Limb (tissue), 2 donors: ENCODE data around the gene SEMA3D.
A peak's percentile ranks its signal among the peaks of the same experiment; 100 is the strongest.

Source experiments
- DNase-seq, 2 donors: peaks; one replicate each; pipeline ENCODE4 v3.0.0-alpha.2; 2016; ENCODE audit errors: extremely low spot score in 2 of 2

The SEMA3D gene

GRCh38 chr7:85184599-85185423, 2.0 kb downstream of the SEMA3D start:
- peak; percentile 57 to 75 for DNase-seq

GRCh38 chr7:85183296-85183695, 3.6 kb downstream of the SEMA3D start:
- DNase-seq: no peak

- DNase-seq: no peak
Observed at GRCh38 chr7:85178531-85179298, 8.1 kb downstream of the SEMA3D start.

DNA sequence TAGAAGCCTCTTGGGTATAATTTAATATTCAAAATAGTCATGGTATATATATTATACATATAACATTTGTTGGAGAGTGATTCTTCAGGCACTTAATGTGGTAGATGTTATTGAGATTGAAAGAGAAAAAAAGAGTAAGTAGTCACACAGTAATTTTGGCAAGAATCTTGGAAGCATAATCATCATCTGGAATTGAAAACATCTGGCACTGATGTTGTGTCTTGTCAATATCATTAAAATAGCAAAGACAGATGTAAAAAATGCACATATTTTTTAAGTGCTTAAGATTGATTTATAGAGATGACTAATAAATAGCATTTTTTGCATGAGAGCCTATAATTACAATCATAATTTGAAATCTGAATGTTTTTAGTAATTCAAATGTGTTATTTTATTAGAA, 9.5 kb downstream of the SEMA3D start:
- DNase-seq: no peak

DNA sequence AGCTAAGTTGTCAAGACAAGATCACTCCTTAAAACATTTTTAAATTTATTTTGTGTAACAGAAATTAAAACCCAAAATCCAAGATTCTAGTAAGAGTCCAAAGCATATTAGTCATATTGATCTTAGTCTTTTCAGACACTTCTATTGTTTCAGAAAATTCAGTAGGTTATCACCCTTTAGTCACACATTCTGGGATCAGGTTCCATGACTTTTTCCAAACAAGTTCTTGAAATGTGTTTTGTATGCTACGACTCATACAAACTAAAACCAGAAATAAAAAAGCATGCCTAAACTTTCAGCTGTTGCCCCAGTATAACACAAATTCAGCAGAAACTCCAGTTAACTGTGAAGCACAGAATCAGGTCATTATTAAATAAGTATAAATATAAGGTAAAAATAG, 10.7 kb downstream of the SEMA3D start:
- no peak for DNase-seq

DNA sequence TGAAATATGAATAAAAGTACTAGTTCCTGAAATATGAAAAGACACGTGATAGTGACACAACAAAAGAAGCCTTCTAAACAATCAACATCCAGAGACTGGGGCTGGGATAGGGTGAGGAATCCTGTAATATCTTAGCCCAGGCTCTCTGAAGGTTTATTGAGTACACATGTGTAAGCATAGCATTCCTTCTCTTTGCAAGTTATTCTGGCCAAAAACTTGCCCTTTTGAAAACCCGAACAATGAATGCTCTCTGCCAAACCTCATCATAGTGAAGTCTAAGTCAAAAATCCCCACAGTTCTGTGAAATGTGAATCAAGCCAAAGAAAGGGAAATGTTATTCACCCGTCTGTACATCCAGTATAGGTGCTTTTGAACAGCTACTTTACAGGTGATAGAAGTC, 11.6 kb downstream of the SEMA3D start:
- peak in 1 of 2 donors; percentile 21 for DNase-seq

GRCh38 chr7:85172530-85172941, 14.3 kb downstream of the SEMA3D start:
- peak in 1 of 2 donors; percentile 62 for DNase-seq

DNA sequence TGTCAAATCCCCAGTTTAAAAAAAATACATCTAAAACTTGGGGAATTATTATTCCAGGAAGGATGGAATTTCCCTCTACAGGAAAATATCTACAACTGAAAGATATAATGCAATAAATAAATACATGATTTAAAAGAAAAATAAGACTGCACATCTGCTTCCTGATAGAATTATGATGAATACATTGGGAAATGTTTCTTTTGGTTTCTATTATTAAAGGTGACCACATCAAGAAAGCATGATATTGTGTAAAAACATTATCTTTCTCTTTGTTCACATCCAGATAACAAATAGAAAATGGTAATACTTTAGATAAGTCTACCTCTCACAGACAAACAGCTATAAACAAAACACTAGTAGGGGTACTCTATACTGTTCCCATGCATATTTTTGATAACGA, 19.2 kb downstream of the SEMA3D start:
- no peak for DNase-seq

DNA sequence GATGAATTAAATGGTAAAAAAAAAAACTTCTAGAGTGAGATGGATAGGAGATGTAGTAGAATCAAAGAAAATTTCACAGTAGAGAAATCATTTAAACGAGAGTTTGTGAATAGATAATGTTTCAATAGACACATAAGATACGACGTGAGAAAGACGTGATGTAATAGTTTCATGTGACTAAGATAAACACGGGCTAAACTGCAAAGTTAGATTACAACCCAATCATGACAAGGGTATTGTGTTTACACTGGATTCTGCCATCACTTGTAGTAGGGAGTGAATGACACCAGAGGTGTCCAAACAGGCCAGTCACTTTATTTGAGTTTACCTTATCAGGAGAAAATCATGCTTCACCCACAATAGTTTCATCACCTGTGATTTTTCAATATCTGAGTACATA, 21.6 kb downstream of the SEMA3D start:
- DNase-seq: no peak

- DNase-seq: no peak
Observed at GRCh38 chr7:85164376-85164775, 22.5 kb downstream of the SEMA3D start.

GRCh38 chr7:85162721-85163120, 24.1 kb downstream of the SEMA3D start:
- DNase-seq: peak in 1 of 2 donors; percentile 18

GRCh38 chr7:85160223-85160622, 26.6 kb downstream of the SEMA3D start:
- no peak for DNase-seq

DNA sequence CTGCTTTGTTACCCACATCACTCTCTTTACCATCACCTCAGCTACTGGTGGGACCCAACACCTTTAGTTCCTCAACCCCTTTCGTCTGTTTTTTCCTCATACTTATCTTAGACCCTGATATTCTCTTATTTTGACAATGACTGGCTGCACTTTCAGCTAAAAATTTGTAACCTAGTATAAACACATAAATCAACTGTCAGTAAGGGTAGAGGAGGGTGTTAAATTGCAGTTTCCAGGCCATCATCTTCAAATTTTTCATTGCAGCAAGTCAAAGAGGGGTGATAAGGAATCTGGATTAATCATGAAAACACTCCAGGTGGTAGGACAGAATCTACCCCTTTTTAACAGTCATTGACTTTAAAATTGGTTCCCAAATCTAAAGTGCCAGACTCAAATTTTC, 27.9 kb downstream of the SEMA3D start:
- no peak for DNase-seq

DNA sequence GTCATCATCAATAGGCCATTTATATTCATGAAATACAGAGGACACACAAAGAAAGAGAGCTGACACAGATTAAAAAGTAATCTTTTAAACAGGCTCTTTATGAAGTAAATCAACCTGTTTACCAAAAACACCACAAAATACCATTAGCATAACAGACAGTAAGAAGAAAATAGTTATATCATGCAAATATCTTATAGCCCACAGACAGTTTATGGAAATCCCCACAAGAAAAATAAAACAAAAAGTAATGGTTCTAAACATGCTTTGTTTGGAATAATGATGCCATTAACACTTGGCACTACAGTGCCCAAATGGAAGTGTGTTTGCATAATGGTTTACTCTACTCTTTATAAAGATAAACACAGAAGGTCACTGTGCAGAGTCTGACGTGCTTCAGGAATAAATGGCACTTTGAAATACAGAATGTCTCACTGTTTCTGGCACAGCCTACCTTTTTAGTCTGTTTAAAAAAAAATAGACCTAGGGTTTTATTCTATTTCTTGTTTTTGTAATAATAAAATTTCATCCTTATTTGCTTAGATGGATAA, 30.1 kb downstream of the SEMA3D start:
- DNase-seq: no peak

DNA sequence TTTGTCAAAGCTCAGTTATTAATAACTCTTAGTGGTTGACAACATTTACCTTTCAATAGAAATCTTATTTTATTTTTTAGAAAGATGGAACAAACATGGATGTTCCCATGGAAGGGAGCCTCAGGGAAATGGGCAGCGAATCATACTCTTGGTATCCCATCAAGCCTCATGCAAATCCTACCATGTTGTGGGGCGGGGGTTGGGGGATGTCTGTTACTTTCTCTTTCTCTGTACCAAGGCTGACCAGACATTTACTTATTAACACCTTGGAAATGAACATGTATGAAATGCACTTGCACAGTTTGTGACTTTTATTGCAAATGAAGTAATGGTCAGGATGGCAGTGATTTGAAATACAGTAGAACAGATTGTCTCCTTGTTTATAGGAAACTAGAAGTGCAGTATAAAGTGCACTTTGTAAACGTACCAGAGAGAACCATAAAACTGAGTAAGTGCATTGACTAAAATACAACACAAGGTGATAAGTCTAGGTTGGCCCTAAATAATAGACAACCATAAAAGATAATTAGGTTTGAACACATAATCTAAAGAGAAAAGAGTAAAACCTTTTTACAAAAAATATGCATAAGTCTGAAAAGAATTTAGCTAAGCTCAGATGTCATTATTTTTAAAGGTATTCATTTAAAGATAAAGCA, 32.4 kb downstream of the SEMA3D start:
- no peak for DNase-seq

DNA sequence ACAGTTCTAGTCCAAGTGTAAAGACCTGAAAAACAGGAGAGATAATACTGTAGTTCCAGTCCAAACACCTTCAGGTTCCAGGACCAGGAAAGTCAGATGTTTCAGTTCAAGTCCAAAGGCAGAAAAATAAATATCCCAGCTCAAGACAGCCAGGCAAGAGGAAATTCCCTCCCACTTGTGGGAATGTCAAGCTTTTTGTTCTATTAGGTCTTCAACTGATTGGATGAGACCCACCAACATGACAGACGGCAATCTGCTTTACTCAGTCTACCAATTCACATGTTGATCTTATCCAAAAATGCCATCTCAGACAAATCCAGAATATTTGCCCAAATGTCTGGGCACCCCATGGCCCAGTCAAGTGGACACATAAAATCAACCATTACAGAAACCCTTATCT, 33.1 kb downstream of the SEMA3D start:
- DNase-seq: no peak

- DNase-seq: no peak
Observed at GRCh38 chr7:85150624-85151023, 36.2 kb downstream of the SEMA3D start.

DNA sequence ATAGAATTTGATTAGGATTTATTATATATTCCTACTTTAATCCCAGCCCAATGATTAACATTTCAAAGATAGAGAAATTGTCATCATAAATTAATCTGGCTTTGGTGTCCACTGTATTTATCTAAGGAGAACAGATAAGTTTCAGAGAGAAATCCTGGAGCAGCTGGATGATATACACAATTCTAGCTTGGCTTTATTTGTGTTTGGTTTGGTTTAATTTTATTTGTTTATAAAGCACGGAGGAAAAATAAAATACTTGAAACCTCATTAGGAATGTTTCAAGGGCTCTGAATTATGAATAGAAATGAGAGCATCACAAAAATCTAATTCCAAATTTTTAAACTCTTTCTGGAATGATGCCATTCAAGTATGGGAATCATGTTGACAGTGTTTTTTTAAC, 42.1 kb downstream of the SEMA3D start:
- no peak for DNase-seq

GRCh38 chr7:85135977-85136376, 50.9 kb downstream of the SEMA3D start:
- DNase-seq: no peak

- no peak for DNase-seq
Observed at GRCh38 chr7:85133560-85133959, 53.3 kb downstream of the SEMA3D start.

DNA sequence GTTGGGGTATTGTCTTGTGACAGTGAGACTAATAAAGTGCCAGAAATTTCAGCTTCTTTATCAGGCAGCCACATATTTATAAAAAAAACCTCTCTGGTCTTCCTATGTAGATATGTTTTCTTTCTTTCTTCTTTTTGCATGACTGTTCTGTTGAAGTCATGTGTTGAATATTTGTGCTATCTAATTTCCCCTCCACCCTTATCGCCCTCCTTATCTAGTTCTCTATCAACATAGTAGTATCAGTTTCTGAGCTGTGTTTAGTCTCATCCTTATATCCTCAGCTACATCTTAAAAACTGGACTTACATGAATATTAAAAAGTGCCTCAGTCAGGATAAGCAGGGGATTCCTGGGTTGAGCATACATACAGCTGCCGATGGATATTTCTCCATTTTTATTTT, 53.9 kb downstream of the SEMA3D start:
- DNase-seq: no peak

DNA sequence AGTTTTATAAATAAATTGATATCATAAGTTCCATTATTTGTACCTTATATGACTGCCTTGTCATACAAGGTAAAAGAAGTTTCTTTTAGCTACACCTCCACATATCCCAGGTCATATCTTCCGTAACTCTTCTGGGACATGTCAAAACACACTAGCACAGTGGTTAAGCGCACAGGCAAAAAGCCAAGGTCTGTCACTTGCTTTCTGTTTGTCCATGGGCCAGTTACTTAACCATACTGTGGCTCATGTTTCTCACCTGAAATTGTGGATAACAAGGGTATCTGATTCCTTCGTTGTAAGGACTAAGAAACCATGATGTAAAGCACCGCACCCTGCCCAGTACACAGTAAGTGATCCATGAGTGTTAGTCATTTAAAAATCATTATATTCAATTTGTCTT, 56.2 kb downstream of the SEMA3D start:
- DNase-seq: no peak
